Measurements from ENCODE around the gene PC. TPM values are rescaled to one million over a fixed set of nuclear protein-coding genes. Genes with fewer than 3 reads are reported as not detected.

The PC gene
- total and polyA plus RNA-seq, 2 donors (not counting 3 experiments of a cell fraction or from before 2014, with no cell fraction given), result 5.5 to 17.5 TPM

DNA sequence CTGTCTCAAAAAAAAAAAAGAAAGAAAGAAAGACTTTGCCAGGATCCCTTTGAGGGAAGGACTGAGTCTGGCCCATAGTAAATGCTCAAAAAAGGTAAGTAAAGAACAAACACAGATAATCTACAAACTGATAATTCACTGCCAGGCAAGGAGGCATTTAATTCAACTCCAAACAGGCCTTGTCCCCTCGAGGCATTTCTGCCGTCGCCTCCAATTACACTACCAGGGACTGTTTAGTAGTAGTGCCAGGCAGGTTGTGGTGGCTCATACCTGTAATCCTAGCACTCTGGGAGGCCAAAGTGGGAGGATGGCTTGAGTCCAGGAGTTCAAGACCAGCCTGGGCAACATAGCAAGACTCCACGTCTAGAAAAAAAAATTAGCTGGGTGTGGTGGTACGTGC, 43.7 kb downstream of the PC start:
- H3K79me2 ChIP-seq (ENCODE audit: control insufficient read depth, insufficient read depth, low read length), result no peaks in the 10 kb centered on the region
- H3K27ac ChIP-seq (ENCODE audit: insufficient read depth, low read depth, low read length), result no peak overlapping the region
- FAIRE-seq, result no peak
- no peak overlapping the region for H3K9ac ChIP-seq (replicated peaks; ENCODE audit: extremely low read depth, insufficient read depth, low read length)
- TF ChIP-seq, protein P1, sequence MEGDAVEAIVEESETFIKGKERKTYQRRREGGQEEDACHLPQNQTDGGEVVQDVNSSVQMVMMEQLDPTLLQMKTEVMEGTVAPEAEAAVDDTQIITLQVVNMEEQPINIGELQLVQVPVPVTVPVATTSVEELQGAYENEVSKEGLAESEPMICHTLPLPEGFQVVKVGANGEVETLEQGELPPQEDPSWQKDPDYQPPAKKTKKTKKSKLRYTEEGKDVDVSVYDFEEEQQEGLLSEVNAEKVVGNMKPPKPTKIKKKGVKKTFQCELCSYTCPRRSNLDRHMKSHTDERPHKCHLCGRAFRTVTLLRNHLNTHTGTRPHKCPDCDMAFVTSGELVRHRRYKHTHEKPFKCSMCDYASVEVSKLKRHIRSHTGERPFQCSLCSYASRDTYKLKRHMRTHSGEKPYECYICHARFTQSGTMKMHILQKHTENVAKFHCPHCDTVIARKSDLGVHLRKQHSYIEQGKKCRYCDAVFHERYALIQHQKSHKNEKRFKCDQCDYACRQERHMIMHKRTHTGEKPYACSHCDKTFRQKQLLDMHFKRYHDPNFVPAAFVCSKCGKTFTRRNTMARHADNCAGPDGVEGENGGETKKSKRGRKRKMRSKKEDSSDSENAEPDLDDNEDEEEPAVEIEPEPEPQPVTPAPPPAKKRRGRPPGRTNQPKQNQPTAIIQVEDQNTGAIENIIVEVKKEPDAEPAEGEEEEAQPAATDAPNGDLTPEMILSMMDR (IDR thresholded peaks at IDR 0.05; ENCODE audit: extremely low read depth in 1 of 2, insufficient read depth in 1 of 2, low read depth in 1 of 2, low read length in 2 of 2), result no peak
- no peak for TF ChIP-seq MYC (IDR thresholded peaks at IDR 0.05; ENCODE audit: low read depth, low read length)
- TF ChIP-seq POLR2A (IDR thresholded peaks at IDR 0.05; ENCODE audit: low read depth, low read length), result no peak
- no peak for TF ChIP-seq GATA2 (IDR thresholded peaks at IDR 0.05; ENCODE audit: insufficient read depth, insufficient read length, low read depth, low read length)
- TF ChIP-seq, protein P2, sequence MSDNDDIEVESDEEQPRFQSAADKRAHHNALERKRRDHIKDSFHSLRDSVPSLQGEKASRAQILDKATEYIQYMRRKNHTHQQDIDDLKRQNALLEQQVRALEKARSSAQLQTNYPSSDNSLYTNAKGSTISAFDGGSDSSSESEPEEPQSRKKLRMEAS (IDR thresholded peaks at IDR 0.05; ENCODE audit: insufficient read depth, insufficient read length), result no peak
- no peak for TF ChIP-seq FOS (IDR thresholded peaks at IDR 0.05; ENCODE audit: borderline replicate concordance, insufficient read depth, low read length)
- no peak for TF ChIP-seq EZH2 (IDR thresholded peaks at IDR 0.05; ENCODE audit: borderline replicate concordance, low read depth, low read length, severe bottlenecking)
- no peak for DNase-seq (ENCODE audit: low read depth, low spot score)
- no peak overlapping the region for H2AFZ ChIP-seq (ENCODE audit: low read depth, low read length)
- no peak overlapping the region for H3K4me2 ChIP-seq (ENCODE audit: insufficient read depth, low read length)
- POLR2A ChIA-PET, result no interaction called here
- no peaks in the 10 kb centered on the region for H4K20me1 ChIP-seq (replicated peaks; ENCODE audit: control insufficient read depth, extremely low read depth, insufficient read depth, low read length)
- peaks cover 5% of the 10 kb centered on the region for H3K4me1 ChIP-seq (ENCODE audit: control insufficient read depth, extremely low read depth, insufficient read depth, low read length)
- H3K9me3 ChIP-seq (replicated peaks; ENCODE audit: control insufficient read depth, insufficient read depth, low read length), result no peaks in the 10 kb centered on the region
- no peaks in the 10 kb centered on the region for H3K27me3 ChIP-seq (ENCODE audit: control insufficient read depth in 2 of 2, insufficient read depth in 2 of 2, low read length in 2 of 2)
- dilution Hi-C loops (cut with MboI; ENCODE audit: extremely low pct_ligation_motif_present, low sequenced_read_pairs), result no loop called here
- H3K36me3 ChIP-seq (ENCODE audit: control insufficient read depth in 2 of 2, extremely low read depth in 1 of 2, insufficient read depth in 2 of 2, low read length in 2 of 2), result no peaks in the 10 kb centered on the region
- CTCF ChIA-PET, result interaction anchor here (0.9 kb wide), 1 partner anchor 62 kb away, joined by 3 read pairs; no protein-coding TSS in a partner anchor
- H3K9me1 ChIP-seq (replicated peaks; ENCODE audit: control insufficient read depth, extremely low read depth, insufficient read depth, low read length), result no peaks in the 10 kb centered on the region
- H3K4me3 ChIP-seq (replicated peaks in 1 of 3; ENCODE audit: insufficient read depth in 1 of 3, low read depth in 1 of 3, low read length in 3 of 3), result no peak overlapping the region
- intact Hi-C loops (cut with micrococcal nuclease), result no loop called here
- no TSS peak for BruUV-seq (replicated peaks)

Measured in endothelial cell of umbilical vein (primary cell).